CD4-positive, alpha-beta T cell (primary cell): ENCODE results near the gene SRGAP1. TPM values are rescaled to one million over a fixed set of nuclear protein-coding genes. Genes with fewer than 3 reads are reported as not detected.

Experiments
- ATAC-seq: fragments of 200-7000 bp; cut with Tn5 transposase; one replicate; pipeline ENCODE4 v1.10.0; 2022; ENCODE audit warnings: mild to moderate bottlenecking; ENCODE audit not compliant: poor library complexity
- CTCF ChIA-PET: fragments of 350-600 bp; sonication (Branson Sonifier 250); formaldehyde crosslinking; loops from one replicate; lab custom pipeline; 2021; ENCODE audit warnings: antibody characterized with exemption, inconsistent platforms; lab: Charles Lee
- POLR2A ChIA-PET: fragments of 350-600 bp; sonication (Branson Sonifier 250); formaldehyde crosslinking; loops from one replicate; lab custom pipeline; 2021; ENCODE audit warnings: antibody characterized with exemption, inconsistent platforms; lab: Charles Lee
- DNase-seq, 14 experiments: peaks; one replicate each; pipeline ENCODE4 v3.0.0-alpha.2; 2013 to 2020; ENCODE audit warnings: mixed read lengths in 2 of 14
- H3K27ac ChIP-seq, 2 donors: one replicate each; pipeline versions ENCODE4 v1.5.1 to v1.7.0; 2013; ENCODE audit warnings: low read length in 2 of 2, low read depth in 1 of 2, mild to moderate bottlenecking in 1 of 2
- H3K27me3 ChIP-seq, 2 experiments: 1 replicate in 1 of 2; 2 replicates in 1 of 2; pipeline versions ENCODE4 v1.6.1 to v1.7.0; 2013; ENCODE audit warnings: low read length in 2 of 2, control low read depth in 1 of 2, mild to moderate bottlenecking in 1 of 2, moderate library complexity in 1 of 2; ENCODE audit not compliant: insufficient read depth in 2 of 2, control insufficient read depth in 1 of 2
- H3K36me3 ChIP-seq: one replicate; pipeline ENCODE4 v1.6.1; 2013; ENCODE audit warnings: low read length, control low read depth; ENCODE audit not compliant: insufficient read depth
- H3K4me1 ChIP-seq: one replicate; pipeline ENCODE4 v1.6.1; 2013; ENCODE audit warnings: low read length, control low read depth; ENCODE audit not compliant: insufficient read depth
- H3K4me3 ChIP-seq: one replicate; pipeline ENCODE4 v1.5.1; 2013; ENCODE audit warnings: mild to moderate bottlenecking, low read length, moderate library complexity
- H3K9me3 ChIP-seq, 2 experiments: 1 replicate in 1 of 2; 2 replicates in 1 of 2; pipeline versions ENCODE4 v1.6.1 to v1.7.0; 2013; ENCODE audit warnings: low read length in 2 of 2, mild to moderate bottlenecking in 2 of 2, control low read depth in 1 of 2, moderate library complexity in 1 of 2; ENCODE audit not compliant: control insufficient read depth in 1 of 2, insufficient read depth in 1 of 2
- H3K27ac Mint-ChIP-seq: one replicate; pipeline ENCODE4 v1.8.0; 2020; ENCODE audit warnings: mixed read lengths
- H3K27me3 Mint-ChIP-seq: one replicate; pipeline ENCODE4 v1.8.0; 2021; ENCODE audit warnings: mixed read lengths
- H3K36me3 Mint-ChIP-seq: one replicate; pipeline ENCODE4 v1.8.0; 2021; ENCODE audit warnings: low read depth, mixed read lengths
- H3K4me1 Mint-ChIP-seq: one replicate; pipeline ENCODE4 v1.8.0; 2021; ENCODE audit warnings: low read depth, mixed read lengths
- H3K4me3 Mint-ChIP-seq: one replicate; pipeline ENCODE4 v1.8.0; 2020; ENCODE audit warnings: mild to moderate bottlenecking, mixed read lengths
- H3K9me3 Mint-ChIP-seq: one replicate; pipeline ENCODE4 v1.8.0; 2020; ENCODE audit warnings: mixed read lengths
- intact Hi-C, 2 experiments: fragments of 100-400 bp; cut with DNase I in 1 of 2; cut with micrococcal nuclease in 1 of 2; formaldehyde crosslinking; loops; one replicate each; pipeline versions ENCODE4 v1.15.1 to v1.9.0; 2023 to 2025; cut with DNase I, micrococcal nuclease
- total RNA-seq, 174 experiments: library from RNA in 2 of 174; stranded (reverse) in 2 of 174; gene quantifications; one replicate each; pipeline ENCODE4 v1.2.3 and lab custom pipeline; 2021 to 2026
- TF ChIP-seq, protein P1 (sequence below): fragments of 200-600 bp; IDR thresholded peaks from one replicate; pipeline ENCODE4 v1.8.0; 2022; ENCODE audit warnings: antibody characterized with exemption, mild to moderate bottlenecking

Gene SRGAP1
- total RNA-seq, 2 experiments from 2014 or later, result 0.03 TPM; not detected in 1

- Histone ChIP-seq H3K9me3 (no peaks in the 10 kb centered on the region), H3K27ac (no peak overlapping the region), H3K4me3 (no peak overlapping the region), H3K36me3 (no peaks in the 10 kb centered on the region), H3K4me1 (no peaks in the 10 kb centered on the region), H3K27me3 (no peaks in the 10 kb centered on the region)
- no peaks in the 10 kb centered on the region for H3K36me3 Mint-ChIP-seq
- H3K4me1 Mint-ChIP-seq, result no peaks in the 10 kb centered on the region
- ChIA-PET CTCF (no interaction called here), POLR2A (no interaction called here)
- intact Hi-C loops, result no loop called here
- H3K9me3 Mint-ChIP-seq, result no peaks in the 10 kb centered on the region
- no peak overlapping the region for H3K4me3 Mint-ChIP-seq
- no peak for ATAC-seq
- no peak for DNase-seq
- H3K27me3 Mint-ChIP-seq, result peaks cover 21% of the 10 kb centered on the region
- TF ChIP-seq, protein P1, sequence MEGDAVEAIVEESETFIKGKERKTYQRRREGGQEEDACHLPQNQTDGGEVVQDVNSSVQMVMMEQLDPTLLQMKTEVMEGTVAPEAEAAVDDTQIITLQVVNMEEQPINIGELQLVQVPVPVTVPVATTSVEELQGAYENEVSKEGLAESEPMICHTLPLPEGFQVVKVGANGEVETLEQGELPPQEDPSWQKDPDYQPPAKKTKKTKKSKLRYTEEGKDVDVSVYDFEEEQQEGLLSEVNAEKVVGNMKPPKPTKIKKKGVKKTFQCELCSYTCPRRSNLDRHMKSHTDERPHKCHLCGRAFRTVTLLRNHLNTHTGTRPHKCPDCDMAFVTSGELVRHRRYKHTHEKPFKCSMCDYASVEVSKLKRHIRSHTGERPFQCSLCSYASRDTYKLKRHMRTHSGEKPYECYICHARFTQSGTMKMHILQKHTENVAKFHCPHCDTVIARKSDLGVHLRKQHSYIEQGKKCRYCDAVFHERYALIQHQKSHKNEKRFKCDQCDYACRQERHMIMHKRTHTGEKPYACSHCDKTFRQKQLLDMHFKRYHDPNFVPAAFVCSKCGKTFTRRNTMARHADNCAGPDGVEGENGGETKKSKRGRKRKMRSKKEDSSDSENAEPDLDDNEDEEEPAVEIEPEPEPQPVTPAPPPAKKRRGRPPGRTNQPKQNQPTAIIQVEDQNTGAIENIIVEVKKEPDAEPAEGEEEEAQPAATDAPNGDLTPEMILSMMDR, result no peak
- H3K27ac Mint-ChIP-seq, result no peak overlapping the region
Observed at GRCh38 chr12:64109706-64110105, 265.2 kb downstream of the SRGAP1 start.

DNA sequence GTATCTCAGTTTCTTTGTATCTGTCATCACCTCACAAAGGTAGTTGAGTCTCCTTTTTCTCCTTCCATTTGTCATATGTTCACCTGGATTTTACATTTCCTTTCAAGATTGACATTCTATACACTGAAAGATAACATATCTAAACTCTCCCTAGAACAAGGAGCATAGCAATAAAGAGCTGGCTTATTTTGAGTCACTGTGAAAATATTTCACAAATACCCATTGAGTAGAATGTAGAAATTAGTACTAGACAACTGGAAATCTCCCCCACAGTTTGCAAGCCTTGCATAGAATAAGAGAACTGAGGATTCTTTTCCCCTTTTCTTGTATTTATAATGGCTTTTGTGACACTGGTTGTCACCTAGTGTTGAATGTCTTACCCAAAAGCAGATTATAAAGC lies 266.4 kb downstream of the SRGAP1 start:
- Histone ChIP-seq H3K4me1 (no peaks in the 10 kb centered on the region), H3K4me3 (no peak overlapping the region), H3K9me3 (no peaks in the 10 kb centered on the region), H3K27me3 (no peaks in the 10 kb centered on the region), H3K36me3 (no peaks in the 10 kb centered on the region), H3K27ac (no peak overlapping the region)
- DNase-seq (no peak), ATAC-seq (no peak)
- peaks cover 19% of the 10 kb centered on the region for H3K27me3 Mint-ChIP-seq
- H3K9me3 Mint-ChIP-seq, result no peaks in the 10 kb centered on the region
- no peak overlapping the region for H3K27ac Mint-ChIP-seq
- H3K4me3 Mint-ChIP-seq, result no peak overlapping the region
- no peaks in the 10 kb centered on the region for H3K4me1 Mint-ChIP-seq
- intact Hi-C loops, result no loop called here
- TF ChIP-seq, protein P1, result no peak
- ChIA-PET CTCF (no interaction called here), POLR2A (no interaction called here)
- H3K36me3 Mint-ChIP-seq, result no peaks in the 10 kb centered on the region

DNA sequence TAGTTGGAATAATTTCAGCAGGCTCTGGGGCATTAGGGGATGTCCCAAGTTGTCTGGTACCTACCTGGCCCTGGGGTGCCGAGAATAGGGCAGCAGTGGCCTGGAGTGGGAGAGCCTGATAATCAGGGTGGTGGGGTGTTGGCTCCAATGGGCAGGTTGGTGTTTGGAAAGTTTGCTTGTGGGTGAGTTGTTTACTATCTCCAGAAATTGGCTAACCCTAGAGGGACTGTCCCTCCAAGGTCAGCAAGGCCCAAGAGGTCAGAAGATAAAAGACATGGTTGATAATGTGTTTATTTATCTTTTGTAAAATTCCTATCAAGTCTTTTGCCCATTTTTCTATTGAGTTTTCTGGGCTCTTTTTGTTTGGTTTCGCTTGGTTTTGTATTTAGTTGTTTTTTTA lies 272.5 kb downstream of the SRGAP1 start:
- Mint-ChIP-seq H3K9me3 (no peaks in the 10 kb centered on the region), H3K27me3 (peaks cover 17% of the 10 kb centered on the region), H3K4me3 (no peak overlapping the region), H3K4me1 (no peaks in the 10 kb centered on the region), H3K36me3 (no peaks in the 10 kb centered on the region), H3K27ac (no peak overlapping the region)
- peaks cover 0 to 5% of the 10 kb centered on the region in 2 experiments for H3K27me3 ChIP-seq
- DNase-seq (no peak), ATAC-seq (no peak)
- H3K36me3 ChIP-seq, result no peaks in the 10 kb centered on the region
- no peak overlapping the region for H3K4me3 ChIP-seq
- TF ChIP-seq, protein P1, result no peak
- H3K27ac ChIP-seq, result no peak overlapping the region
- ChIA-PET CTCF (no interaction called here), POLR2A (no interaction called here)
- no peaks in the 10 kb centered on the region for H3K4me1 ChIP-seq
- intact Hi-C loops, result no loop called here
- no peaks in the 10 kb centered on the region for H3K9me3 ChIP-seq
